Measurements from ENCODE around the gene PDLIM7.

DNA sequence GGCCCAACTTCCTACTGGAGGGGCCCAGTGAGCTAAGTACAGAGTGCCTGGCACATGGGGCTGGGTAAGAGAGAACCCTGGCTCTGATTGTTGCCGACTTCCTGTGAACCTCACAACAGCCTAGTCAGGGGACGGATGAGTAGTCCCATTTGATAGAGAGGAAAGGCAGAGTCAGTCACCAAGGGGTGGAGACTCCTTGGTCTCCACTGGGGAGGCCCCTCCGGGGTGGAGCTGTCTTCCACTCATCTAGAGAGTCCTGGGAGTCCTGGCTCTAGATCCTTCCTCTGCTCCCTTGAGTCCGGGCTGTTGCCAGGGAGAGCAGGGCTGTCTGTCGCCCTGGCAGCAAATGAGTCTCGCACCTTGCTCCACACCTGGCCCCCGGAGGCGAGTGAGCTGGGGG lies 63.0 kb downstream of the PDLIM7 start:
- TF ChIP-seq, protein P1, sequence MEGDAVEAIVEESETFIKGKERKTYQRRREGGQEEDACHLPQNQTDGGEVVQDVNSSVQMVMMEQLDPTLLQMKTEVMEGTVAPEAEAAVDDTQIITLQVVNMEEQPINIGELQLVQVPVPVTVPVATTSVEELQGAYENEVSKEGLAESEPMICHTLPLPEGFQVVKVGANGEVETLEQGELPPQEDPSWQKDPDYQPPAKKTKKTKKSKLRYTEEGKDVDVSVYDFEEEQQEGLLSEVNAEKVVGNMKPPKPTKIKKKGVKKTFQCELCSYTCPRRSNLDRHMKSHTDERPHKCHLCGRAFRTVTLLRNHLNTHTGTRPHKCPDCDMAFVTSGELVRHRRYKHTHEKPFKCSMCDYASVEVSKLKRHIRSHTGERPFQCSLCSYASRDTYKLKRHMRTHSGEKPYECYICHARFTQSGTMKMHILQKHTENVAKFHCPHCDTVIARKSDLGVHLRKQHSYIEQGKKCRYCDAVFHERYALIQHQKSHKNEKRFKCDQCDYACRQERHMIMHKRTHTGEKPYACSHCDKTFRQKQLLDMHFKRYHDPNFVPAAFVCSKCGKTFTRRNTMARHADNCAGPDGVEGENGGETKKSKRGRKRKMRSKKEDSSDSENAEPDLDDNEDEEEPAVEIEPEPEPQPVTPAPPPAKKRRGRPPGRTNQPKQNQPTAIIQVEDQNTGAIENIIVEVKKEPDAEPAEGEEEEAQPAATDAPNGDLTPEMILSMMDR (IDR thresholded peaks at IDR 0.05; ENCODE audit: low read length) = no peak
- no peak for TF ChIP-seq EZH2 (optimal IDR thresholded peaks at IDR 0.05; ENCODE audit: low read depth, low read length)

Data from MM.1S (cell line).